Measurements from ENCODE around the gene TGM3. TPM values are rescaled to one million over a fixed set of nuclear protein-coding genes. Genes with fewer than 3 reads are reported as not detected.

Gene TGM3
- total RNA-seq, 1 experiment from 2014 or later = not detected

- H3F3A ChIP-seq (ENCODE audit: insufficient read depth, low read depth) = no peaks in the 10 kb centered on the region
- intact Hi-C loops (cut with micrococcal nuclease; ENCODE audit: unreplicated experiment) = no loop called here
- TF ChIP-seq EZH2 (IDR thresholded peaks at IDR 0.05; ENCODE audit: low read depth) (no peak), CTCF (conservative IDR thresholded peaks at IDR 0.05) (no peak)
- H3K4me1 ChIP-seq (replicated peaks; ENCODE audit: insufficient read depth) = no peaks in the 10 kb centered on the region
- H3K27me3 ChIP-seq (ENCODE audit: insufficient read depth, low read depth) = peaks cover 18% of the 10 kb centered on the region; the same call in 1 of the 2 replicates
- H3K9me3 ChIP-seq (ENCODE audit: insufficient read depth, low read depth) = no peaks in the 10 kb centered on the region
- CTCF ChIA-PET = interaction anchor here (0.6 kb wide), 1 partner anchor 13 kb away, joined by 3 read pairs; no protein-coding TSS in a partner anchor
- DNase-seq = no peak
- H3K79me2 ChIP-seq (ENCODE audit: low read depth) = no peaks in the 10 kb centered on the region
- no peak overlapping the region for H3K4me2 ChIP-seq
- H2AFZ ChIP-seq = no peak overlapping the region
- H3K36me3 ChIP-seq (ENCODE audit: low read depth) = no peaks in the 10 kb centered on the region
- H3K9me2 ChIP-seq (ENCODE audit: insufficient read depth) = no peaks in the 10 kb centered on the region
- H3K4me3 ChIP-seq = no peak overlapping the region
- no peaks in the 10 kb centered on the region for H4K20me1 ChIP-seq (ENCODE audit: insufficient read depth)
- BruUV-seq (replicated peaks) = no TSS peak
- POLR2A ChIA-PET (ENCODE audit: unreplicated experiment) = no interaction called here
- no peak overlapping the region for H3K27ac ChIP-seq
Observed at GRCh38 chr20:2249935-2250334, 45.9 kb upstream of the TGM3 start.

GRCh38 chr20:2252419-2252997 is 43.3 kb upstream of the TGM3 start:
- BruUV-seq (replicated peaks) = no TSS peak
- Histone ChIP-seq H4K20me1 (ENCODE audit: insufficient read depth) (no peaks in the 10 kb centered on the region), H3F3A (ENCODE audit: insufficient read depth, low read depth) (no peaks in the 10 kb centered on the region), H3K4me2 (no peak overlapping the region), H3K4me3 (no peak overlapping the region), H3K9me2 (ENCODE audit: insufficient read depth) (no peaks in the 10 kb centered on the region), H3K27ac (no peak overlapping the region), H3K9me3 (ENCODE audit: insufficient read depth, low read depth) (no peaks in the 10 kb centered on the region), H3K27me3 (ENCODE audit: insufficient read depth, low read depth) (0 out of 2 replicates have a peak, but pooled peaks cover 11% of the 10 kb centered on the region), H3K4me1 (replicated peaks; ENCODE audit: insufficient read depth) (no peaks in the 10 kb centered on the region), H2AFZ (no peak overlapping the region), H3K79me2 (ENCODE audit: low read depth) (no peaks in the 10 kb centered on the region), H3K36me3 (ENCODE audit: low read depth) (no peaks in the 10 kb centered on the region)
- intact Hi-C loops (cut with micrococcal nuclease; ENCODE audit: unreplicated experiment) = no loop called here
- TF ChIP-seq CTCF (conservative IDR thresholded peaks at IDR 0.05) = no peak
- TF ChIP-seq EZH2 (IDR thresholded peaks at IDR 0.05; ENCODE audit: low read depth) = no peak
- ChIA-PET CTCF (interaction anchor here (0.7 kb wide), 1 partner anchor 16 kb away, joined by 6 read pairs; no protein-coding TSS in a partner anchor), POLR2A (ENCODE audit: unreplicated experiment) (no interaction called here)
- DNase-seq = no peak

GRCh38 chr20:2253256-2253655 is 42.5 kb upstream of the TGM3 start:
- CTCF ChIA-PET = no interaction called here
- BruUV-seq (replicated peaks) = no TSS peak

More at GRCh38 chr20:2253256-2253655, 42.5 kb upstream of the TGM3 start:
- Histone ChIP-seq H3K4me2 (no peak overlapping the region), H3K79me2 (ENCODE audit: low read depth) (no peaks in the 10 kb centered on the region), H3K4me3 (no peak overlapping the region), H4K20me1 (ENCODE audit: insufficient read depth) (no peaks in the 10 kb centered on the region), H2AFZ (no peak overlapping the region), H3K9me2 (ENCODE audit: insufficient read depth) (no peaks in the 10 kb centered on the region), H3K27ac (no peak overlapping the region), H3K4me1 (replicated peaks; ENCODE audit: insufficient read depth) (no peaks in the 10 kb centered on the region), H3K36me3 (ENCODE audit: low read depth) (no peaks in the 10 kb centered on the region), H3K9me3 (ENCODE audit: insufficient read depth, low read depth) (no peaks in the 10 kb centered on the region), H3F3A (ENCODE audit: insufficient read depth, low read depth) (no peaks in the 10 kb centered on the region), H3K27me3 (ENCODE audit: insufficient read depth, low read depth) (0 out of 2 replicates have a peak, but pooled peaks cover 11% of the 10 kb centered on the region)
- POLR2A ChIA-PET (ENCODE audit: unreplicated experiment) = no interaction called here
- TF ChIP-seq CTCF (conservative IDR thresholded peaks at IDR 0.05) (no peak), EZH2 (IDR thresholded peaks at IDR 0.05; ENCODE audit: low read depth) (no peak)
- intact Hi-C loops (cut with micrococcal nuclease; ENCODE audit: unreplicated experiment) = no loop called here
- no peak for DNase-seq
